Esophagus muscularis mucosa (tissue), 3 donors: Measurements from ENCODE around the gene TPSAB1.
"Not testable (repeated sequence)": the region's sequence is repeated elsewhere in the genome, so short reads cannot be mapped to it uniquely, and the experiment has no call there.

Source experiments
- POLR2A ChIP-seq: fragments of 450-650 bp; IDR thresholded peaks from one replicate; pipeline ENCODE4 v1.6.1; 2017; ENCODE audit warnings: antibody characterized with exemption, moderate library complexity, mild to moderate bottlenecking, low read depth
- TF ChIP-seq, protein P1 (sequence below), 3 experiments: fragments of 200-600 bp in 2 of 3; fragments of 450-650 bp in 1 of 3; sonication (generic) in 2 of 3; IDR thresholded peaks; one replicate each; pipeline ENCODE4 v1.5.1; 2017 to 2019; ENCODE audit warnings: antibody characterized with exemption in 3 of 3, mild to moderate bottlenecking in 2 of 3, moderate library complexity in 1 of 3

GRCh38 chr16:1239575-1239974 lies 930 bp upstream of the TPSAB1 start:
- TF ChIP-seq, protein P1, sequence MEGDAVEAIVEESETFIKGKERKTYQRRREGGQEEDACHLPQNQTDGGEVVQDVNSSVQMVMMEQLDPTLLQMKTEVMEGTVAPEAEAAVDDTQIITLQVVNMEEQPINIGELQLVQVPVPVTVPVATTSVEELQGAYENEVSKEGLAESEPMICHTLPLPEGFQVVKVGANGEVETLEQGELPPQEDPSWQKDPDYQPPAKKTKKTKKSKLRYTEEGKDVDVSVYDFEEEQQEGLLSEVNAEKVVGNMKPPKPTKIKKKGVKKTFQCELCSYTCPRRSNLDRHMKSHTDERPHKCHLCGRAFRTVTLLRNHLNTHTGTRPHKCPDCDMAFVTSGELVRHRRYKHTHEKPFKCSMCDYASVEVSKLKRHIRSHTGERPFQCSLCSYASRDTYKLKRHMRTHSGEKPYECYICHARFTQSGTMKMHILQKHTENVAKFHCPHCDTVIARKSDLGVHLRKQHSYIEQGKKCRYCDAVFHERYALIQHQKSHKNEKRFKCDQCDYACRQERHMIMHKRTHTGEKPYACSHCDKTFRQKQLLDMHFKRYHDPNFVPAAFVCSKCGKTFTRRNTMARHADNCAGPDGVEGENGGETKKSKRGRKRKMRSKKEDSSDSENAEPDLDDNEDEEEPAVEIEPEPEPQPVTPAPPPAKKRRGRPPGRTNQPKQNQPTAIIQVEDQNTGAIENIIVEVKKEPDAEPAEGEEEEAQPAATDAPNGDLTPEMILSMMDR (IDR thresholded peaks at IDR 0.05): not testable (repeated sequence)
- TF ChIP-seq POLR2A: not testable (repeated sequence)
